ENCODE data around the gene TARP.
"Not testable (repeated sequence)": the region's sequence is repeated elsewhere in the genome, so short reads cannot be mapped to it uniquely, and the experiment has no call there.

Gene TARP

GRCh38 chr7:38241071-38241470 lies 32.4 kb downstream of the TARP start (continued):
- TF ChIP-seq HNF4A (conservative IDR thresholded peaks at IDR 0.05), result no peak
- TF ChIP-seq NR2F2 (IDR thresholded peaks at IDR 0.05), result no peak
- no peak for TF ChIP-seq ATF3 (IDR thresholded peaks at IDR 0.05)
- TF ChIP-seq HNF4G (IDR thresholded peaks at IDR 0.05), result no peak
- TF ChIP-seq SP1 (IDR thresholded peaks at IDR 0.05), result no peak
- no peak for TF ChIP-seq YY1 (IDR thresholded peaks at IDR 0.05)

GRCh38 chr7:38239129-38239528 lies 34.3 kb downstream of the TARP start:
- H3K27me3 ChIP-seq (ENCODE audit: control insufficient read depth in 4 of 4, insufficient read depth in 4 of 4, low read length in 3 of 4); H3K9me3 ChIP-seq (ENCODE audit: control insufficient read depth in 4 of 4, low read length in 3 of 4); H3K9ac ChIP-seq (ENCODE audit: low read depth in 1 of 2, low read length in 2 of 2); H3K4me1 ChIP-seq (ENCODE audit: control insufficient read depth in 4 of 4, insufficient read depth in 4 of 4, low read length in 3 of 4); DNase-seq (ENCODE audit: low spot score); H3K4me3 ChIP-seq (ENCODE audit: low read depth in 1 of 3, low read length in 3 of 3); H3K36me3 ChIP-seq (ENCODE audit: control insufficient read depth in 4 of 4, insufficient read depth in 3 of 4, low read depth in 1 of 4, low read length in 3 of 4); H3K27ac ChIP-seq (ENCODE audit: low read depth in 1 of 2, low read length in 2 of 2): not testable (repeated sequence)
- WGBS, result 83% methylated on average over 10 of the region's 10 CpGs

- Histone ChIP-seq H3K36me3 (ENCODE audit: control insufficient read depth in 4 of 4, insufficient read depth in 3 of 4, low read depth in 1 of 4, low read length in 3 of 4) (peaks cover 0 to 2% (median 0%) of the 10 kb centered on the region in 4 donors), H3K27ac (ENCODE audit: low read depth in 1 of 2, low read length in 2 of 2) (no peak overlapping the region), H3K4me3 (ENCODE audit: low read depth in 1 of 3, low read length in 3 of 3) (no peak overlapping the region), H3K4me1 (ENCODE audit: control insufficient read depth in 4 of 4, insufficient read depth in 4 of 4, low read length in 3 of 4) (no peaks in the 10 kb centered on the region), H3K27me3 (ENCODE audit: control insufficient read depth in 4 of 4, insufficient read depth in 4 of 4, low read length in 3 of 4) (no peaks in the 10 kb centered on the region), H3K9ac (ENCODE audit: low read depth in 1 of 2, low read length in 2 of 2) (no peak overlapping the region), H3K9me3 (ENCODE audit: control insufficient read depth in 4 of 4, low read length in 3 of 4) (no peaks in the 10 kb centered on the region)
- no peak for DNase-seq (ENCODE audit: low spot score)
- TF ChIP-seq CTCF (IDR thresholded peaks at IDR 0.05; ENCODE audit: low read depth, low read length, missing input control), result no peak
- TF ChIP-seq GABPA (IDR thresholded peaks at IDR 0.05 in 1 of 2, conservative IDR thresholded peaks at IDR 0.05 in 1 of 2), result no peak
- TF ChIP-seq TAF1 (conservative IDR thresholded peaks at IDR 0.05), result no peak
- no peak for TF ChIP-seq HNF4G (IDR thresholded peaks at IDR 0.05)
- no peak for TF ChIP-seq FOXA2 (IDR thresholded peaks at IDR 0.05)
- TF ChIP-seq NR2F2 (IDR thresholded peaks at IDR 0.05), result no peak
- TF ChIP-seq, protein P1, sequence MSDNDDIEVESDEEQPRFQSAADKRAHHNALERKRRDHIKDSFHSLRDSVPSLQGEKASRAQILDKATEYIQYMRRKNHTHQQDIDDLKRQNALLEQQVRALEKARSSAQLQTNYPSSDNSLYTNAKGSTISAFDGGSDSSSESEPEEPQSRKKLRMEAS (IDR thresholded peaks at IDR 0.05), result no peak
- TF ChIP-seq FOXA1 (IDR thresholded peaks at IDR 0.05), result no peak
- TF ChIP-seq, protein P2, sequence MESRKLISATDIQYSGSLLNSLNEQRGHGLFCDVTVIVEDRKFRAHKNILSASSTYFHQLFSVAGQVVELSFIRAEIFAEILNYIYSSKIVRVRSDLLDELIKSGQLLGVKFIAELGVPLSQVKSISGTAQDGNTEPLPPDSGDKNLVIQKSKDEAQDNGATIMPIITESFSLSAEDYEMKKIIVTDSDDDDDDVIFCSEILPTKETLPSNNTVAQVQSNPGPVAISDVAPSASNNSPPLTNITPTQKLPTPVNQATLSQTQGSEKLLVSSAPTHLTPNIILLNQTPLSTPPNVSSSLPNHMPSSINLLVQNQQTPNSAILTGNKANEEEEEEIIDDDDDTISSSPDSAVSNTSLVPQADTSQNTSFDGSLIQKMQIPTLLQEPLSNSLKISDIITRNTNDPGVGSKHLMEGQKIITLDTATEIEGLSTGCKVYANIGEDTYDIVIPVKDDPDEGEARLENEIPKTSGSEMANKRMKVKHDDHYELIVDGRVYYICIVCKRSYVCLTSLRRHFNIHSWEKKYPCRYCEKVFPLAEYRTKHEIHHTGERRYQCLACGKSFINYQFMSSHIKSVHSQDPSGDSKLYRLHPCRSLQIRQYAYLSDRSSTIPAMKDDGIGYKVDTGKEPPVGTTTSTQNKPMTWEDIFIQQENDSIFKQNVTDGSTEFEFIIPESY (IDR thresholded peaks at IDR 0.05), result no peak
- TF ChIP-seq ATF3 (IDR thresholded peaks at IDR 0.05), result no peak
- TF ChIP-seq RXRA (IDR thresholded peaks at IDR 0.05), result no peak
- no peak for TF ChIP-seq JUND (IDR thresholded peaks at IDR 0.05)
- no peak for TF ChIP-seq HNF4A (conservative IDR thresholded peaks at IDR 0.05)
- no peak for TF ChIP-seq YY1 (IDR thresholded peaks at IDR 0.05)
- TF ChIP-seq, protein P3, sequence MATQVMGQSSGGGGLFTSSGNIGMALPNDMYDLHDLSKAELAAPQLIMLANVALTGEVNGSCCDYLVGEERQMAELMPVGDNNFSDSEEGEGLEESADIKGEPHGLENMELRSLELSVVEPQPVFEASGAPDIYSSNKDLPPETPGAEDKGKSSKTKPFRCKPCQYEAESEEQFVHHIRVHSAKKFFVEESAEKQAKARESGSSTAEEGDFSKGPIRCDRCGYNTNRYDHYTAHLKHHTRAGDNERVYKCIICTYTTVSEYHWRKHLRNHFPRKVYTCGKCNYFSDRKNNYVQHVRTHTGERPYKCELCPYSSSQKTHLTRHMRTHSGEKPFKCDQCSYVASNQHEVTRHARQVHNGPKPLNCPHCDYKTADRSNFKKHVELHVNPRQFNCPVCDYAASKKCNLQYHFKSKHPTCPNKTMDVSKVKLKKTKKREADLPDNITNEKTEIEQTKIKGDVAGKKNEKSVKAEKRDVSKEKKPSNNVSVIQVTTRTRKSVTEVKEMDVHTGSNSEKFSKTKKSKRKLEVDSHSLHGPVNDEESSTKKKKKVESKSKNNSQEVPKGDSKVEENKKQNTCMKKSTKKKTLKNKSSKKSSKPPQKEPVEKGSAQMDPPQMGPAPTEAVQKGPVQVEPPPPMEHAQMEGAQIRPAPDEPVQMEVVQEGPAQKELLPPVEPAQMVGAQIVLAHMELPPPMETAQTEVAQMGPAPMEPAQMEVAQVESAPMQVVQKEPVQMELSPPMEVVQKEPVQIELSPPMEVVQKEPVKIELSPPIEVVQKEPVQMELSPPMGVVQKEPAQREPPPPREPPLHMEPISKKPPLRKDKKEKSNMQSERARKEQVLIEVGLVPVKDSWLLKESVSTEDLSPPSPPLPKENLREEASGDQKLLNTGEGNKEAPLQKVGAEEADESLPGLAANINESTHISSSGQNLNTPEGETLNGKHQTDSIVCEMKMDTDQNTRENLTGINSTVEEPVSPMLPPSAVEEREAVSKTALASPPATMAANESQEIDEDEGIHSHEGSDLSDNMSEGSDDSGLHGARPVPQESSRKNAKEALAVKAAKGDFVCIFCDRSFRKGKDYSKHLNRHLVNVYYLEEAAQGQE (IDR thresholded peaks at IDR 0.05), result no peak
- TF ChIP-seq EGR1 (IDR thresholded peaks at IDR 0.05; ENCODE audit: low read depth in 2 of 2), result no peak
- TF ChIP-seq RAD21 (IDR thresholded peaks at IDR 0.05), result no peak
- TF ChIP-seq SP1 (IDR thresholded peaks at IDR 0.05), result no peak
- WGBS, result 79% methylated on average over 4 of the region's 4 CpGs
Measured at GRCh38 chr7:38235606-38236005, 37.8 kb downstream of the TARP start.

- not testable (repeated sequence) for DNase-seq (ENCODE audit: low spot score); H3K27me3 ChIP-seq (ENCODE audit: control insufficient read depth in 4 of 4, insufficient read depth in 4 of 4, low read length in 3 of 4); H3K9ac ChIP-seq (ENCODE audit: low read depth in 1 of 2, low read length in 2 of 2); H3K4me3 ChIP-seq (ENCODE audit: low read depth in 1 of 3, low read length in 3 of 3); H3K4me1 ChIP-seq (ENCODE audit: control insufficient read depth in 4 of 4, insufficient read depth in 4 of 4, low read length in 3 of 4); H3K27ac ChIP-seq (ENCODE audit: low read depth in 1 of 2, low read length in 2 of 2); H3K9me3 ChIP-seq (ENCODE audit: control insufficient read depth in 4 of 4, low read length in 3 of 4); H3K36me3 ChIP-seq (ENCODE audit: control insufficient read depth in 4 of 4, insufficient read depth in 3 of 4, low read depth in 1 of 4, low read length in 3 of 4)
- 92% methylated on average over 11 of the region's 11 CpGs for WGBS
Measured at GRCh38 chr7:38234759-38235158, 38.7 kb downstream of the TARP start.
